GM12892 (cell line): ENCODE measurements around the gene VSIG10L2.

Experiments
- POLR2A ChIP-seq: IDR thresholded peaks from 2 replicates; pipeline ENCODE4 v1.6.1; 2011; ENCODE audit warnings: low read depth, low read length, control low read depth
- POLR2AphosphoS5 ChIP-seq: IDR thresholded peaks from 2 replicates; pipeline ENCODE4 v1.6.1; 2011; ENCODE audit warnings: low read depth, low read length, control low read depth

DNA sequence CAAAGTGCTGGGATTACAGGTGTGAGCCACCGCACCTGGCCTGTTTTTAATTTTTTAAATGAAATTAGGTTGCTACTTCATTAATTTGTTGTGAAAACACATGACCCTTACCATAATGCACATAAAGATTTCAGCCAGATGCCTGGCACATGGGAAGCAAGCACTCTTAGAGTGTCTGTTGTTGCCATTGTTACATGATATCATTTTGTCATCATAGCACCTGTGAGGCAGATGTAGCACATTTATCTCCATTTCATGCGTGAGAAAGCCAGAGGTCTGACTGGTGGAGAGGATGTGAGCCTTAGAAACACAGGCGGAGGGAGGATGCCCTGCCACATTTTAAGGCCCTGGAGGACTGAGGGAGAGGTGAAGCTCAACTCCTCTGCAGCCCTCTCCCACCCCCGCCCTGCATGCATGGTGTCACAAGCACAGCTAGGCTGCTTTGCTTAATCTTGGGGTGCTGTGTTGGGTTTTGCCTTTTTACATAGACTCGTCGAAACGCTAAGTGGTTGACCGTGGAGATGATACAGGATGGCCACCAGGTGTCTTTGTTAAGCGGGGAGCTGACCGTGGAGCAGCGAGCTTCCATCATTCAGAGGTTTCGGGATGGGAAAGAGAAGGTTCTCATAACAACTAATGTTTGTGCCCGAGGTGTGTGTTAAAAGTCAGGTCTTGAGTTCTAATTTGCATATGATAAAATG lies 27.6 kb upstream of the VSIG10L2 start:
- TF ChIP-seq POLR2AphosphoS5 (no peak), POLR2A (no peak)
